Immature natural killer cell (primary cell): ENCODE data around the gene PCSK6. TPM values are rescaled to one million over a fixed set of nuclear protein-coding genes. Genes with fewer than 3 reads are reported as not detected.

Experiments used
- DNase-seq, 3 donors: peaks; one replicate each; pipeline ENCODE4 v3.0.0; 2022; ENCODE audit warnings: mixed read lengths in 1 of 3
- H3K27ac Mint-ChIP-seq, 6 donors: one replicate each; pipeline ENCODE4 v1.8.0; 2020; ENCODE audit warnings: mixed read lengths in 6 of 6, mild to moderate bottlenecking in 5 of 6, inconsistent platforms in 4 of 6, moderate library complexity in 3 of 6
- H3K27me3 Mint-ChIP-seq, 3 donors: one replicate each; pipeline ENCODE4 v1.8.0; 2020 to 2021; ENCODE audit warnings: low read depth in 3 of 3, mild to moderate bottlenecking in 3 of 3, mixed read lengths in 3 of 3, moderate library complexity in 3 of 3, inconsistent platforms in 1 of 3
- H3K36me3 Mint-ChIP-seq, 3 donors: one replicate each; pipeline ENCODE4 v1.8.0; 2020; ENCODE audit warnings: mixed read lengths in 3 of 3, inconsistent platforms in 2 of 3, mild to moderate bottlenecking in 2 of 3
- H3K4me1 Mint-ChIP-seq, 2 donors: one replicate each; pipeline ENCODE4 v1.8.0; 2020; ENCODE audit warnings: inconsistent platforms in 2 of 2, mild to moderate bottlenecking in 2 of 2, mixed read lengths in 2 of 2, moderate library complexity in 1 of 2
- H3K4me3 Mint-ChIP-seq, 5 donors: one replicate each; pipeline ENCODE4 v1.8.0; 2020; ENCODE audit warnings: mild to moderate bottlenecking in 5 of 5, mixed read lengths in 5 of 5, inconsistent platforms in 3 of 5, moderate library complexity in 3 of 5
- H3K9me3 Mint-ChIP-seq, 6 donors: one replicate each; pipeline ENCODE4 v1.8.0; 2020; ENCODE audit warnings: mild to moderate bottlenecking in 6 of 6, mixed read lengths in 6 of 6, inconsistent platforms in 4 of 6, moderate library complexity in 3 of 6
- polyA plus RNA-seq, 3 donors: library from polyadenylated mRNA; unstranded; fragments of 300-500 nt; fragmentation: Illumina TruSeq; gene quantifications; one replicate each; pipeline ENCODE4 v1.2.3, GENCODE V29; 2021

The PCSK6 gene
- polyA plus RNA-seq, 3 donors from 2014 or later, result 1.7 to 3.0 TPM; not detected in 1

DNA sequence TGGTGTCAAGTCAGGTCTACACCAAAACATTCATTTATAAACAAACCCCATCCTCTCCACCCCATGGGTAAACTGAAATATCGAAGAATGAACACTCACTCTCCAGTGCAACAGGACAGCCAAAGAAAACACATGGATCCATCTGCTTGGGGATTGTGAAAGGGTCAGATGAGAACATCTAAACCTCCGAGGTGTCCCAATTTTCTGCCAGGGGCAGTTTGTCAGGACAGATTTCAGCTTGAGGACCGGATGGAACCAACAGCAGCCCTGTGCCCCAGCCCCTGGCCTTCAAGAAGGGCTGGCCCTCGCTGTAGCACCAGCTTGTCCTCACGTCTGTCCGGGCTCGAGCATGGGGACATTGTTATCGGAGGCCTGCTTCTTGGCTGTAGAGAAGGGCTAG lies 45.5 kb downstream of the PCSK6 start:
- no peak for DNase-seq
- peaks cover 2 to 5% (median 3%) of the 10 kb centered on the region in 3 donors for H3K27me3 Mint-ChIP-seq
- peaks cover 0 to 2% (median 0%) of the 10 kb centered on the region in 6 donors for H3K9me3 Mint-ChIP-seq
- H3K36me3 Mint-ChIP-seq, result no peaks in the 10 kb centered on the region
- H3K4me3 Mint-ChIP-seq, result no peak overlapping the region
- H3K27ac Mint-ChIP-seq, result no peak overlapping the region
- H3K4me1 Mint-ChIP-seq, result no peaks in the 10 kb centered on the region

DNA sequence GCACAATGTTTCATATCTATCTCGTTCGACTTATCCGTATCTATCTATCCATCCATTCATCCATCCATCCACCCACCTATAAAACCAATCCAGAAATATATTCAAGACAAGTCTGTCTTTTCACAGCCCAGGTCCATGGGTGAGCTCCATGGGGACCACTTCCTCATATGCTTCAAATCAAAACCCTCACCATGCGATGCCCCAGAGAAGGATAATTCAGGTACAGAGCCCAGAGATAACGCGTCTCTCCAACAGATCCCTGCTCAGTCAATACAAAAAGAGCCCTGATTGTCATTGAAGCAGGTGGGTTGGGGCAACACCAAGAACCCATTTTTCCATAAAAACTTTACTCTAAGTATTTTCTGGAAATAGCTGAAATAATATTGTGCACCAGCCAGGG lies 47.2 kb downstream of the PCSK6 start:
- Mint-ChIP-seq H3K27me3 (peaks cover 0 to 3% (median 2%) of the 10 kb centered on the region in 3 donors), H3K36me3 (no peaks in the 10 kb centered on the region), H3K4me3 (no peak overlapping the region), H3K4me1 (no peaks in the 10 kb centered on the region), H3K27ac (no peak overlapping the region), H3K9me3 (peaks cover 0 to 3% (median 0%) of the 10 kb centered on the region in 6 donors)
- no peak for DNase-seq

DNA sequence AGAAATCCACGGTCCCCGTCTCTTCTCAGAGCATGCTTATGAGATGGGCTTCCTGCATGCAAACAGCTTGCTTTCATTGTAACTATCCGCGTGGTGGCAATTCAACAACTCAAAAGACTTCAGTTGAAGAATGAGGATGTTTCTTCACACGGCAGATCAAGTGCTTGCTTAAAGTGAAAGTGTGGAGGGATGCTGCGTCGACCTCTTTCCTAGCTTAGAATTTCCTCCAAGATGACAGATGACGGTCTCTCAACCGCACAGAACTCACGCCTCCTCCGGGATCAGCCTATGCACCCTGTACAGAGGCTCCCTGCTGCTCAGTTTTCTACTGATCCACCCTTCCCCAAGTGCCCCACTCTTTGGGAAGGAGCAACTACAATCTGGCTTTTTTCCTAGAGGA lies 47.8 kb downstream of the PCSK6 start:
- H3K4me3 Mint-ChIP-seq, result peak overlapping the region in 1 of 5 donors; percentile 41
- no peak overlapping the region for H3K27ac Mint-ChIP-seq
- H3K9me3 Mint-ChIP-seq, result peaks cover 0 to 3% (median 0%) of the 10 kb centered on the region in 6 donors
- no peak for DNase-seq
- H3K36me3 Mint-ChIP-seq, result no peaks in the 10 kb centered on the region
- no peaks in the 10 kb centered on the region for H3K4me1 Mint-ChIP-seq
- H3K27me3 Mint-ChIP-seq, result peaks cover 0 to 3% (median 2%) of the 10 kb centered on the region in 3 donors

DNA sequence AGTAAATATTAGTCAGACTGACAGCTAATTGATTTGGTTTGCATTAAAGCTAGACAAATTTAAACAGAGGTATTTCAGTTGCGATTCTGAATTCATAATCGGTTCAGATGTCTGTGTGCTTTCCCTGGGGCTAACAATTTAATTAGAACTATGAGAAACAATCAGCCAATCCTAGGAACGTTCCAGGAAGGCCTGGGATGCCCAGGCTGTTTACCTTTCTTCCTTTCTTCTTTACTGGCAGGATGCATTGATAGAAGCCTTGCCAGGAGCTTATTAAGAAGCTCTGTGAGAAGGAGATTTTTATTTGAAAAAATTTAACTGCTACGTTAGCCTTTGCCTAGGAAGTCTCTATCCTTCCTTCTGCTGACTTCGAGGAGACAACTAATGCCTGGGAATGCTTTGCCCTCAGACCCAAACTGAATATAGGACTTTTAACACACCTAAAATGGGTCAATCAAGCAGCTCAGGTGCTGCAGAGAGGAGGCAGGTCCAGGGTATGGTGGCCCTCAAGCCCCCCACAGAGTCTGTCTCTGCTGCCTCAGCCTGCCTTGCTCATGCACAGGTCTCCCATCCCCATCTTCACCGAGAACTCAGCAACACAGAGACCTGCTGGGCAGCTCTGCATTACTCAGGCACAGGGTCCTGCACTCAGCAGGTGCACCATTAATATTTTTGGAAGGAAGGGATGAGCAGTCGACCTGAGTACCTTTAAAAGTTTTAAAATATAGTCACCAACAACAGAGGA lies 48.5 kb downstream of the PCSK6 start:
- Mint-ChIP-seq H3K4me1 (no peaks in the 10 kb centered on the region), H3K36me3 (no peaks in the 10 kb centered on the region), H3K9me3 (peaks cover 0 to 3% (median 0%) of the 10 kb centered on the region in 6 donors), H3K4me3 (peak overlapping the region in 1 of 5 donors; percentile 41), H3K27ac (no peak overlapping the region), H3K27me3 (peaks cover 0 to 3% (median 2%) of the 10 kb centered on the region in 3 donors)
- no peak for DNase-seq

DNA sequence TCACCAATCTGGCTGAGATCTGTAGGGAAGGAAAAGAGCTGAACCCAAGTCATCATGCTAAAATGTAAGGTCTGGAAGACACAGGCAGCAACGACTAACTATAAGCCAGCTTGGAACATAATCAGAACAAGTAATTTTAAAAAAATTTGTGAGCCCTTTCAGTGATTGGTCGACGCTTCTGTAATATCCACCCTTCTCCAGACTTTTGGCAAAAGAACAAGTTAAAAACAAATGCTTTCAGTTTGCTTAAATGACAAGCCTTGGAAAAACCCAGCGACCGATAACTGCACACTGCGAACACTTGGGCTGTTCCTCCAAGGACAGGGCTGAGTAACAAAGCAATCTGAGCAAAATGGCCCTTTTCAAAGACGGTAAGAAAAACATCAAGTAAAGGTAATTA lies 49.6 kb downstream of the PCSK6 start:
- no peak for DNase-seq
- H3K27me3 Mint-ChIP-seq, result peaks cover 0 to 3% (median 2%) of the 10 kb centered on the region in 3 donors
- no peak overlapping the region for H3K4me3 Mint-ChIP-seq
- H3K4me1 Mint-ChIP-seq, result no peaks in the 10 kb centered on the region
- H3K36me3 Mint-ChIP-seq, result no peaks in the 10 kb centered on the region
- H3K27ac Mint-ChIP-seq, result no peak overlapping the region
- peaks cover 0 to 3% (median 0%) of the 10 kb centered on the region in 6 donors for H3K9me3 Mint-ChIP-seq

DNA sequence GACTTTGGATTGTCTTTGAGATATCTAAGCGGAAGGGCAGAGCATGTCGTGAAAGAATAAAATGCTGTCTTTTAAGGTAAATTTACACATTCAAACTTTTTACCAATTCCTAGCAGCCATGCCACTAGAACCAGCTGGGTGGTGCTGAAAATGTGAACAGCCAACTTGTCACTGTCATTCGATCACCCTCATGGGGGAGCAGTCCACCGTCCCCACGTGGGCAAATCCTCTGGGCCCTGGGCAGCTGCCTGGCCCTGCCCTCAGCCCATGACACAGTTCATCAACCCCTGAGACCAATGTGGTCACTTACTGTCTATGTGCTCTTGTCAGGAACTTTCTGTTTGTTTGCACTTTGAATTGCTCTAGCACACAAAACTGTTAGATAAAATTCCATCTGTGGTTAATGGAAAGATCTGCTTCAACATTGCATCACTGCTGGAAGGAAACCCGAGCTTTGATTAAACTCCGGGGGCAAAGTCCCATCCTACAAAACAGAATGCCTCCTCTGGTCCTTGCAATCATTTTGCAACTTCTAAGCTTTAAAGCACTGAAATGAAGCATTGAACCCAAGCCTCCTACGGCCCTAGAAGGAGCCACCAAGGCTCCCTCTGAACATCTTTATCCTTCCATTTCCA lies 50.1 kb downstream of the PCSK6 start:
- Mint-ChIP-seq H3K9me3 (peaks cover 0 to 2% (median 0%) of the 10 kb centered on the region in 6 donors), H3K4me1 (no peaks in the 10 kb centered on the region), H3K36me3 (no peaks in the 10 kb centered on the region), H3K27ac (no peak overlapping the region), H3K4me3 (no peak overlapping the region), H3K27me3 (peaks cover 0 to 3% (median 2%) of the 10 kb centered on the region in 3 donors)
- DNase-seq, result no peak

DNA sequence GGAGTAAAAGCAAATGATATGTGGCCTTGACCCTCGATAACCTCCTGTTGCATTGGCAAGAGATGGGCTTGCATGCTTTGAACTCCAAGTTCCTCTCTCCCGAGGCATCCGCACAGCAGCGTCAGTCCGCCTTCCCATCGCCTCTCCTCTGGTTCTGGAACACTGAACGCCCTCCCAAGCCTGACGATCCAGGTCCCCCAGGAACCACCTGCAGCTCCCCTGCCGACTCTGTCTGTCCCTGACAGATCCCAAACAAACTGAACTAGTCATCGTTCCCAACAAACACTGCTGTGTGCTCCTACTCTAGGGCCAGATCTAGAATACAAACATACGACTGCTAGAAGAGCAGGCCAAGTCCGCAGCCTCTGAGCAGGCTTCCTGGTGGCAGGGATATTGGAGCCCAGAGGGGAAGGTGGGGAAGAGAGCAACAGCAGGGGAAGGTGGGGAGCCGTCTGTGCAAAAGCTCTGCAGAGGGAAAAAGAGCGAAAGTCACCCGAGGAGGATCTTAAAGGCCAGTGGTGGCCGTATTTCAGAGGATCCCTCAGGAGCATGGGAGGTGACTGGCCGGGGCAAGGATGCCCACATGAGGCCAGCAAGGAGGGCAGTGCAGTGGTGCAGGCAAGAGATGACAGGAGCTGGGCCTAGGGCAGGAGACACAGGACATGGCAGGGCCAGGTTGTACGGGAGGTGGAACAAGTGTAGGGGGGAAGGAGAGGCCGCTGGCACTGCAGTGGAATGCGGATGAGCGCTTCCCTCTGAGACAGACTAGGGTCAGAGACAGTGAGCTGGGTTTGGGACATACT lies 50.8 kb downstream of the PCSK6 start:
- H3K36me3 Mint-ChIP-seq, result no peaks in the 10 kb centered on the region
- H3K27me3 Mint-ChIP-seq, result peaks cover 0 to 3% (median 2%) of the 10 kb centered on the region in 3 donors
- DNase-seq, result no peak
- no peaks in the 10 kb centered on the region for H3K4me1 Mint-ChIP-seq
- no peak overlapping the region for H3K27ac Mint-ChIP-seq
- H3K9me3 Mint-ChIP-seq, result peaks cover 0 to 2% (median 0%) of the 10 kb centered on the region in 6 donors
- no peak overlapping the region for H3K4me3 Mint-ChIP-seq

DNA sequence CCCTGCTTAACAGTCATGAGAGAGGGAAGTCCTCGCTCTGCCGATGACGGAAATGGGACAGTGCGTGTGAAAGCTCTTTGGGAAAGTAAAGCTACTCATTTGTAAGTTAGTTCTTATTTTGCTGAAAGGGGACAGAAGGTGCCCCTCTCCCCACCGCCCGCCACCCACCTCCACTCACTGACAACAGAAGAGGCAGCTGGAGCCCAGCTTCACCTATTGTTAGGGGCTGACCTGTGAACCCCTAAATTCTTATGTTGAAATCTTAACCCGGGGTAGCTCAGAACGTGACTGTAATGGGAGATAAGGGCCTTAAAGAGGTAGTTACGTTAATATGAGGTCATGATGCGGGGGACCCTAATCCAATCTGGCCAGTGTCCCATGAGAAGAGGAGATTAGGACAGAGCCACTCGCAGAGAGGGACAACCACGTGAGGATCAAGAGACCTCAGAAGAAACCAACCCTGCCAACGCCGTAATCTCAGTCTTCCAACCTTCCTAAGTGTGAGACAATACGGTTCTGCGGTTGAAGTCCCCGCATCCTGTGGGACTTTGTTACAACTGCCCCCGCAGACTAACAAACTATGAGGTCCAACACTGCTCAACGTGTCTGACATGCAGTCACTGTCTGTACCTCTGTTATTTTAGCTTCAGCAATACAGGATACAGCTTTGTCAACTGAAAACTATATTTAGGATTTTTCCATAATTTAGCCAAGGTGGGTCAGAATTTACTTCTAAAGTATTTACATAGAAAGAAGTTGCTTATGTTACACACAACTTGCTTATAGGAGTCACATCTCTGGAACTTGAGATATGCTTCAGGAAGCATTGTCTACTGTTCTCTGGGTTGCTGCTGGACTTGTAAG lies 51.7 kb downstream of the PCSK6 start:
- H3K27me3 Mint-ChIP-seq, result peaks cover 0 to 3% (median 3%) of the 10 kb centered on the region in 3 donors
- DNase-seq, result no peak
- H3K4me1 Mint-ChIP-seq, result no peaks in the 10 kb centered on the region
- H3K9me3 Mint-ChIP-seq, result peaks cover 0 to 2% (median 0%) of the 10 kb centered on the region in 6 donors
- H3K4me3 Mint-ChIP-seq, result no peak overlapping the region
- H3K27ac Mint-ChIP-seq, result no peak overlapping the region
- H3K36me3 Mint-ChIP-seq, result no peaks in the 10 kb centered on the region

DNA sequence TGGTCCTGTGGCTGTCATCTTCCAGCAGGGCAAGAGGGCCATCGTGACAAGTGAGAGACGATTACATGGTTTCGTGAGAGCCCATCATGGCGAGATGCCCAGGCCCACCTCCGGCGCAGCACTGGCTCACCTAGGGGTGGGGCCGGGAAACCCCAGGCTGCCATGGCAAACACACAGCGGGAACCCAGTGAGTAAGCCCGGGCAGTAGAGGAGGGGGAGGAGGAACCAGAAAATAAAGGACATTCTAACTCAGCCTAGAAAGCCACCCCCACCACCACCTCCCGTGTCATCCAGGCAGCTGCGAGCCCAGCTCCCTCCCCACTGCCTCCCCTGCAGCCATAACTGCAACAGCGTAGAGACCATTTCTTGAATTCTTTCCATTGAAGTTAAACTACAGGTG lies 52.3 kb downstream of the PCSK6 start:
- peaks cover 0 to 3% (median 3%) of the 10 kb centered on the region in 3 donors for H3K27me3 Mint-ChIP-seq
- no peaks in the 10 kb centered on the region for H3K36me3 Mint-ChIP-seq
- peaks cover 0 to 3% (median 0%) of the 10 kb centered on the region in 6 donors for H3K9me3 Mint-ChIP-seq
- no peak overlapping the region for H3K27ac Mint-ChIP-seq
- DNase-seq, result no peak
- no peak overlapping the region for H3K4me3 Mint-ChIP-seq
- no peaks in the 10 kb centered on the region for H3K4me1 Mint-ChIP-seq

DNA sequence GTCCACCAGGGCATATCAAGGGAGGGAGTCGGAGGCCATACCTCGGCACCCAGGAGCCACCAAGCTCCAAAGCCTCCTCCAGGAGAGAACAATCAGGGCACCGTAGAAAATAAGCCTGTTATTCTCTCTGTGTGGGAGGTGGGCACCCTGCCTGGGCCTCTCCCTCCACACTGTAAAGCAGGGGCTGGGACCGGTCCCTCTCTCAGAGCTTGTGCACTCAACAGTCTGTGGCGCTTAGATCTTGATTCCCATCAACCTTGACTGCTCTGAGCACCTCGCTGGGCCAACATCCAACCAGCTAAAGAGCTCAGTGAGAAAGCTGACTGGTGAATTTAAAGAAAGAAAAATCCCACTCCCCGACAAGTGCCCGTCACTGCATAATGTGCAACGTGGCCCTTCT lies 53.0 kb downstream of the PCSK6 start:
- peaks cover 0 to 3% (median 3%) of the 10 kb centered on the region in 3 donors for H3K27me3 Mint-ChIP-seq
- no peak overlapping the region for H3K27ac Mint-ChIP-seq
- no peak overlapping the region for H3K4me3 Mint-ChIP-seq
- no peaks in the 10 kb centered on the region for H3K4me1 Mint-ChIP-seq
- no peaks in the 10 kb centered on the region for H3K36me3 Mint-ChIP-seq
- DNase-seq, result no peak
- peaks cover 0 to 3% (median 0%) of the 10 kb centered on the region in 6 donors for H3K9me3 Mint-ChIP-seq

DNA sequence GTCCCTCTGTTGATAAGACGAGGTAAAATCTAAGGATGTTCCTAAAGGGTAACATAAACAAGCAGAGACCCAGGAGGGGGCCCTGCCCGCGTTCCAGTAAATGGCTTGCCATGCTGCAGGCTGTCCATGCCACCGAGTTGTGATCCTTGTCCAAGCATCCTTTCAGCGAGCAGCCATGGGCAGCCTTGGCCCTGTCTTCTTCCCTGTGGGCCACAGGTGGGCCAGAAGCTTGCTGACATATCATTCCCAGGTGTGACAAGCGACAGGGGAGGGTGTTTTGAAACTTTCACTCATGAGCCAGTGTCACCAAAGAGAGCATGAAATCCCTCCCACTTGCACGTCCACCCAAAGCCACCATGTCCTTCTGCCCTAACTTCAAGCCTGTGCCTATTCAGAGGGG lies 53.7 kb downstream of the PCSK6 start:
- no peak overlapping the region for H3K4me3 Mint-ChIP-seq
- peaks cover 3 to 5% (median 3%) of the 10 kb centered on the region in 3 donors for H3K27me3 Mint-ChIP-seq
- no peaks in the 10 kb centered on the region for H3K4me1 Mint-ChIP-seq
- H3K27ac Mint-ChIP-seq, result no peak overlapping the region
- no peaks in the 10 kb centered on the region for H3K36me3 Mint-ChIP-seq
- no peak for DNase-seq
- H3K9me3 Mint-ChIP-seq, result peaks cover 0 to 3% (median 0%) of the 10 kb centered on the region in 6 donors

DNA sequence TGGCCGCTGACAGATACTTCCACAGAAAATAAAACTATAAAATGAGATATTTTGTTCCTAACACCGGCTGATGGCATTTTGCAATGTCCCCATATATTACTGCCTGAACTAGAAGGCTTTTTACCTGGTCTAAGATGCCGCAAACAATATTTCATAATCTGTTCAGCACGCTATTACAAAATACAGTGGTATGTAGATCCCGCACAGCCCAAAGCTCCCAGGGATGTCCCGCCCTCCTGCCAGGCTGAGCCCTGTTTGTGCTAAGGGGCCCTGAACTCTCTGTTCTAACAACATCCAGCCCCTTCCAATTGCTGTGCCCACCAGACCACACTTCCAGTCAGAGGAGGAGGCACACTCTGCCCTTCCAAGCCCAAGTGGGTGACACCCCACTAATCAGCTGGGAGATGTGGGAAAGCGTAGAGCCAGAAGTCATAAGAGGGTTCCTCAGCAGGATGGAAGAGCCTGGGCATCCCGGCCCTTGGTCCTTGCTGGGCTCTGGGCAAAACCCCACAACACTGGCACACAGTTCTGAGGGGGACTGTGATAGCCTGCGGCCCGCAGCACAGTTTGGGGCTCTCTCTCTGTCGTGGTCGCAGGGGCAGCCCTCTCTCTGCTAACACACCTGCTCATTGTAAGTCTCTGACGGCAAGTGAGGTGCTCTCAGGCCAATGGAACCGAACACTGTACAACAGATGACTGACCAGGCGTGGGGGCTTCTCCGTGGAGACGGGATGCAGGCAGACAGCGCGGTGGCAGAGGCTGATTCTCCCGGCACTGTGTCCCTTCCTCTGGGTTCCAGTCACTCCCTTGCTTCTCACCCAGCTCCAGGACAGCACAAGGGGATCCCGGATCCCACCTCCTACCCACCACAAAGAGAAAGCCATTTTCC lies 55.2 kb downstream of the PCSK6 start:
- H3K27me3 Mint-ChIP-seq, result peaks cover 0 to 8% (median 3%) of the 10 kb centered on the region in 3 donors
- no peak overlapping the region for H3K27ac Mint-ChIP-seq
- no peak overlapping the region for H3K4me3 Mint-ChIP-seq
- H3K4me1 Mint-ChIP-seq, result no peaks in the 10 kb centered on the region
- peaks cover 0 to 3% (median 0%) of the 10 kb centered on the region in 6 donors for H3K9me3 Mint-ChIP-seq
- DNase-seq, result no peak
- no peaks in the 10 kb centered on the region for H3K36me3 Mint-ChIP-seq
